NT2/D1 (cell line): Measurements from ENCODE around the gene ZNRF2.

Experiments
- DNase-seq: peaks from one replicate; pipeline ENCODE4 v3.0.0-alpha.2; 2011; ENCODE audit warnings: low read depth, low spot score
- H3K27me3 ChIP-seq: 2 replicates; pipeline ENCODE4 v1.6.0; 2011; ENCODE audit warnings: mild to moderate bottlenecking; ENCODE audit not compliant: insufficient read length, insufficient read depth
- H3K36me3 ChIP-seq: 2 replicates; pipeline ENCODE4 v1.6.1; 2011; ENCODE audit warnings: mild to moderate bottlenecking, low read length, mixed read lengths; ENCODE audit not compliant: insufficient read depth, insufficient read length
- H3K4me1 ChIP-seq: 2 replicates; pipeline ENCODE4 v1.5.1; 2011; ENCODE audit not compliant: insufficient read depth, insufficient read length
- H3K4me3 ChIP-seq: 2 replicates; pipeline ENCODE4 v1.5.1; 2011; ENCODE audit warnings: low read depth; ENCODE audit not compliant: insufficient read length
- H3K9ac ChIP-seq: 2 replicates; pipeline ENCODE4 v1.6.0; 2011; ENCODE audit warnings: low read depth; ENCODE audit not compliant: insufficient read length
- H3K9me3 ChIP-seq: 2 replicates; pipeline ENCODE4 v1.5.1; 2011; ENCODE audit warnings: mild to moderate bottlenecking, low read length; ENCODE audit not compliant: insufficient read depth
- SUZ12 ChIP-seq: IDR thresholded peaks from 2 replicates; pipeline ENCODE4 v1.6.1; 2011; ENCODE audit not compliant: insufficient read length, insufficient read depth; ENCODE audit errors: extremely low read depth
- YY1 ChIP-seq: IDR thresholded peaks from 2 replicates; pipeline ENCODE4 v1.6.1; 2011; ENCODE audit not compliant: insufficient read length, insufficient read depth
- ZNF274 ChIP-seq: IDR thresholded peaks from 2 replicates; pipeline ENCODE4 v1.6.1; 2011; ENCODE audit warnings: mild to moderate bottlenecking, low read depth, low read length

Gene ZNRF2

DNA sequence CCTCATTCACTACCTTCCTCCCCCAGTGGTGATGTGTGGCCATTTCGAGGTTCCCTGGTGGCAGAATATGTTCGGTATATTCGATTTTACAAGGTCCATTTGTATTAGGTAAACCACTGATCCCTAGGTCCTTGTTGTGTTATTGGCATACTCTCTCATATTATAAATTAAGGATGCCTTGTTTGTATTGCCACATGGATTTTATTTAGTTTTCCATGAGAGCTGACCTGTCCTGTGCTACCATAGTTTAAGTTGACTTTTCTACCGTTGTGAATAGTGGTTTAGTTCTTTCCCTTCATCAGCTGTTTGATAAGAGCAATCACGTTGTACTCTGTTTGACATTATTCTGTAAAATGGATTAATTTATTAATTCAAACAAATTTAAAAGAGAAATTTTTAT lies 29.4 kb downstream of the ZNRF2 start:
- H3K9ac ChIP-seq = no peak overlapping the region
- TF ChIP-seq SUZ12 = no peak
- TF ChIP-seq ZNF274 = no peak
- no peak for TF ChIP-seq YY1
- DNase-seq = no peak
- H3K36me3 ChIP-seq = no peaks in the 10 kb centered on the region
- no peaks in the 10 kb centered on the region for H3K4me1 ChIP-seq
- no peaks in the 10 kb centered on the region for H3K27me3 ChIP-seq
- H3K9me3 ChIP-seq = no peaks in the 10 kb centered on the region
- no peak overlapping the region for H3K4me3 ChIP-seq

DNA sequence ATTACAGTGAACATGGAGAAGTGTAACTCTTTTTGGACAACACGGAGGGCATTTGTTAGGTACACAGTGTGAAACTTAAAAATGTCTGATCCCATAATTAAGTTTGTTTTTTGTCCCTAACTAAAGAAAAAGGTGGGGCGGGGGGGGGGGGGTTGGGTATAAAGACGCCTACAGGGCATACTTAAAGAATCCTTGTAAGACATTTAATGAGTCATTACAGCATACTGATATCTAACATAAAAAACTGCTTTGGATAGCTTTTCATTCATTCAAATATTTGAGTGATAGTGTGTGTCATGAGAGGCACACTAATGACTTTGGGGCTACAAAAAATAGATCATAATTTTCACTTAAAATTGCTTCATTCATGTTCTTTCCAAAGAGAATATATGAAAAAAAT lies 31.2 kb downstream of the ZNRF2 start:
- no peak for DNase-seq
- TF ChIP-seq ZNF274 (no peak), YY1 (no peak), SUZ12 (no peak)
- no peak overlapping the region for H3K4me3 ChIP-seq
- no peaks in the 10 kb centered on the region for H3K27me3 ChIP-seq
- H3K9me3 ChIP-seq = no peaks in the 10 kb centered on the region
- H3K9ac ChIP-seq = no peak overlapping the region
- H3K36me3 ChIP-seq = no peaks in the 10 kb centered on the region
- H3K4me1 ChIP-seq = no peaks in the 10 kb centered on the region

DNA sequence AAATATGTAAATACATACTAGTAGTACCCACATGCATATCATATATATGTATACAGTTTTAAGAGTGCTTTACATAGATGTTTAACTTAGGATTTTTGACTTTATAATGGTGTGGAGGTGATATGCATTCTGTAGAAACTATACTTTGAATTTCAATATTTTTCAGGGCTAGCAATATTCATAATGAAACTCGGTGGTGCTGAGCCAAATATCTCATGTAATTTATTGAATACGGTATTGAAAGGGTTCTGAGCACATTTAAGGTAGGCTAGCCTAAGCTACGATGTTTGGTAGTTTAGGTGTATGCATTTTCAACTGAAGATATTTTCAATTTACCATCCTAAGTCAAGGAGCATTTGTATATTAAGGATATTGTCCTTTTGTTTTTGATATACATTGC lies 36.0 kb downstream of the ZNRF2 start:
- no peaks in the 10 kb centered on the region for H3K27me3 ChIP-seq
- no peaks in the 10 kb centered on the region for H3K9me3 ChIP-seq
- no peaks in the 10 kb centered on the region for H3K36me3 ChIP-seq
- no peak for DNase-seq
- H3K4me1 ChIP-seq = no peaks in the 10 kb centered on the region
- no peak for TF ChIP-seq YY1
- no peak for TF ChIP-seq ZNF274
- TF ChIP-seq SUZ12 = no peak
- no peak overlapping the region for H3K4me3 ChIP-seq
- H3K9ac ChIP-seq = no peak overlapping the region

DNA sequence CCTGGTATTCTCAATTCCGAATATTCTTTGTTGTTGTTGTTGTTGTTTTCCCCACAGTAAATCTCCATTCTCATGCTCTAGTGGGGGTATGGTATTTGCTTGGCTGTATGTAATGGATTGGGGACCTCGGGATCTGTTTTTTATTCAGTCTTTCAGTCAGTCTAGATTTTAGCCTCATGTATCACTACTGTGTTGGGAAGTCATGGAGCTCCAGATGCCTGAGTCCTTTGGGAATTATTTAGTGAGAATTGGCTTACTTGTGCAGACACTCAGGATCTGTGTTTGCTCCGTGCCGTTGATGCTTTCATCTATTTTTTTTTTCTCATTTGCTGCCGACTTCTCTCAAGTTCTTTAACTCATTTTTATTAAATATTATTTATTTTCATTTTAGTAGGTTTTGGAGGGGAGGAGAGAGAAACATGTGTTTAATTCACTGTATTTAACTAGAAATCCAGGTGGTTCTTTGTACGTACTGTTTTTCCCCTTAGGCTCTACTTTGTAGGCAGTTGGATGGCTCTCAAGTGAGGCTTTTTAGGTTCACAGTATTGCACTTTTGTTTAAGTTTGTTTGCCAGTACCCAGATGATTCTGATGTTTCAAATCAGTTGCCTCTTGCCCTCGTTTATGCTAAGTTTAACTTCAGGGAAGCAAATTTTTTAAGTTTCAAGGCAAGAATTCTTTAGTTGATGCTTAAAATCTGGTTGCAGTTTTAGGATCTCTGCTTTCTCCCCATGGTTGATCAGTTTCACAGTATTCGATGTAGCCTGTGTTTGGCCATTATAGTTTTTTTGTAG lies 36.9 kb downstream of the ZNRF2 start:
- H3K9me3 ChIP-seq = no peaks in the 10 kb centered on the region
- no peak for DNase-seq
- H3K4me3 ChIP-seq = no peak overlapping the region
- H3K36me3 ChIP-seq = no peaks in the 10 kb centered on the region
- H3K4me1 ChIP-seq = no peaks in the 10 kb centered on the region
- no peaks in the 10 kb centered on the region for H3K27me3 ChIP-seq
- TF ChIP-seq SUZ12 = no peak
- H3K9ac ChIP-seq = no peak overlapping the region

DNA sequence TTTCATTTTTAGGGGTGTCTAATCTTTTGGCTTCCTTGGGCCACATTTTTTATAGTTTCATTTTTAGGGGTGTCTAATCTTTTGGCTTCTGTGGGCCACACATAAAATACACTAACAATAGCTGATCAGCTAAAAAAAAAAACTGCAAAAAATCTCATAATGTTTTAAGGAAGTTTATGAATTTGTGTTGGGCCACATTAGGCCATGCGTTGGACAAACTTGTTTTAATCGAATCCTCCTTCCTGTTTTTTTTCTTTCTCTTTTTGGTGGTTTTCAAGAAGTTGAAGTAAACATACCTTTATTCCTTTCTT lies 37.4 kb downstream of the ZNRF2 start:
- no peak overlapping the region for H3K4me3 ChIP-seq
- H3K9me3 ChIP-seq = no peaks in the 10 kb centered on the region
- H3K36me3 ChIP-seq = no peaks in the 10 kb centered on the region
- no peak overlapping the region for H3K9ac ChIP-seq
- H3K27me3 ChIP-seq = no peaks in the 10 kb centered on the region
- TF ChIP-seq SUZ12 (no peak), ZNF274 (no peak), YY1 (no peak)
- H3K4me1 ChIP-seq = no peaks in the 10 kb centered on the region
- no peak for DNase-seq

DNA sequence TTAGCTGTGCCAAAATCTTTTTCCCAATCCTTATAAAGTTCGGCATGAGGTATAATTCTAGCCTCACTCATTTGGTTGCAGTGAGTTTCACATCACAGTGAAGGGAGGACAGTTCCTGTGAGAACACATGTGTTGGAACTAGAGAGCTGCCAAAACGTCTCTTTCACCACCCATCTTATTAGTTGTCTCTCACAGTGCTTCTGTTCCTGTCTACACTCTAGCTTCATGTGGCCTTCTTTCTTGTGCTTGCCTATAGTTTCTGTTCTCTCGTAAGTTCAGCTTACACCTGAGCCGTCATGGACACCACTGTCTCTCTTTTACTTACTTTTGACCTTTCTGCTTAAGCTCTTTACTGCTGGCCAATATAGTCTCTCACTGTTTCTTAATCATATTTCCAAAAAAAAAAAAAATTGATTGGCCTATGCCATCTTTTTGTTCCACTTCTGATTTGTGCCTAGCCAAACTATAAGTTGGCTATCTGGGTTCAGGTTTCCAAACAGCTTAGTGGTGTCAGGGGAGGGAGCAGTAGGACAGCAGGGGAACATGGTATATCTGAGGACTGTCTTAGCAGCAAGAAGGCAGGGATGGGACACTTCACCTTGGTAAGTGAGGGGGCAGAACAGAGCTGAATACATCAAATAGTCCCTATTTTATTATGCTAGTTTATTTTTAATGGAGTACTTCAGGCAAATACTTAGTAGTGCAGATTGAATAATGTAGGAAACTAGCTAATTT lies 38.0 kb downstream of the ZNRF2 start:
- Histone ChIP-seq H3K9ac (no peak overlapping the region), H3K9me3 (no peaks in the 10 kb centered on the region), H3K4me3 (no peak overlapping the region), H3K27me3 (no peaks in the 10 kb centered on the region), H3K36me3 (no peaks in the 10 kb centered on the region), H3K4me1 (no peaks in the 10 kb centered on the region)
- no peak for DNase-seq
- TF ChIP-seq YY1 (no peak), SUZ12 (no peak), ZNF274 (no peak)

DNA sequence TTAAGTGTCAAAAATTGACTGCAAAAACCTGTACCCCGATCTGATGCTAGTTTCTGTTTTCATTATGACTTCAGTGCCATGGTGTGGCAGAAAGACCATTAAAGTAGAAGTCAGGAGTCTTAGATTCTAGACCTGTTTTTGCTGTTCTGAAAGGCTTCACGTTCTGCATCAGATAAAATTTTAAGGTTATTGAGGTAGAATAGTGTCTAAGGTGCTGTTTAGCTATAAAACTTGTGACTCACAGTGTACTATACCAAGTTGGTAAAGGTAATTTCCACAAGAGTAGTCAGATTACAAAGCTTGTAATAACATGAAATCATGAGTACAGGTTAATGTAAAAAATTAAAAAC lies 38.6 kb downstream of the ZNRF2 start:
- Histone ChIP-seq H3K4me3 (no peak overlapping the region), H3K4me1 (no peaks in the 10 kb centered on the region), H3K9me3 (no peaks in the 10 kb centered on the region), H3K36me3 (no peaks in the 10 kb centered on the region), H3K9ac (no peak overlapping the region), H3K27me3 (no peaks in the 10 kb centered on the region)
- TF ChIP-seq YY1 (no peak), SUZ12 (no peak), ZNF274 (no peak)
- no peak for DNase-seq
